ENCODE measurements around the gene RALBP1.

DNA sequence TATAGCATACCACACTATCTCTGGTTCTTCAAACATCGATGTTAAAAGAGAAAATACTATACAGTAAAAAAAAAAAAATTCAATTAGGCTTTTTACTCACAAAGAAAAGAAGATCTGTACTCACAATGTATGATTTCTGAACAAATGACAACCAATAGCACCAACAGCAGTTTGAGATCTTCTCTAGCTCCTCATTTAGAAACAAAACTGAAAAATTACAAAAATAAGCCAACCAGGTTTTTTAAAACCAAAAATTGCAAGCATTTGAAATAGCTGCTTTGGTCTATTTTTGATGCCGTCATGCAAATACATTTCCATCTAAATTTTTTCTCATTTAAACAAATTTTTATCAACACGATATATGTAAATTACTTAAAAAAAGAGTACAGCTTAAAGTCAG, 34.3 kb upstream of the RALBP1 start:
- TF ChIP-seq, protein P1, sequence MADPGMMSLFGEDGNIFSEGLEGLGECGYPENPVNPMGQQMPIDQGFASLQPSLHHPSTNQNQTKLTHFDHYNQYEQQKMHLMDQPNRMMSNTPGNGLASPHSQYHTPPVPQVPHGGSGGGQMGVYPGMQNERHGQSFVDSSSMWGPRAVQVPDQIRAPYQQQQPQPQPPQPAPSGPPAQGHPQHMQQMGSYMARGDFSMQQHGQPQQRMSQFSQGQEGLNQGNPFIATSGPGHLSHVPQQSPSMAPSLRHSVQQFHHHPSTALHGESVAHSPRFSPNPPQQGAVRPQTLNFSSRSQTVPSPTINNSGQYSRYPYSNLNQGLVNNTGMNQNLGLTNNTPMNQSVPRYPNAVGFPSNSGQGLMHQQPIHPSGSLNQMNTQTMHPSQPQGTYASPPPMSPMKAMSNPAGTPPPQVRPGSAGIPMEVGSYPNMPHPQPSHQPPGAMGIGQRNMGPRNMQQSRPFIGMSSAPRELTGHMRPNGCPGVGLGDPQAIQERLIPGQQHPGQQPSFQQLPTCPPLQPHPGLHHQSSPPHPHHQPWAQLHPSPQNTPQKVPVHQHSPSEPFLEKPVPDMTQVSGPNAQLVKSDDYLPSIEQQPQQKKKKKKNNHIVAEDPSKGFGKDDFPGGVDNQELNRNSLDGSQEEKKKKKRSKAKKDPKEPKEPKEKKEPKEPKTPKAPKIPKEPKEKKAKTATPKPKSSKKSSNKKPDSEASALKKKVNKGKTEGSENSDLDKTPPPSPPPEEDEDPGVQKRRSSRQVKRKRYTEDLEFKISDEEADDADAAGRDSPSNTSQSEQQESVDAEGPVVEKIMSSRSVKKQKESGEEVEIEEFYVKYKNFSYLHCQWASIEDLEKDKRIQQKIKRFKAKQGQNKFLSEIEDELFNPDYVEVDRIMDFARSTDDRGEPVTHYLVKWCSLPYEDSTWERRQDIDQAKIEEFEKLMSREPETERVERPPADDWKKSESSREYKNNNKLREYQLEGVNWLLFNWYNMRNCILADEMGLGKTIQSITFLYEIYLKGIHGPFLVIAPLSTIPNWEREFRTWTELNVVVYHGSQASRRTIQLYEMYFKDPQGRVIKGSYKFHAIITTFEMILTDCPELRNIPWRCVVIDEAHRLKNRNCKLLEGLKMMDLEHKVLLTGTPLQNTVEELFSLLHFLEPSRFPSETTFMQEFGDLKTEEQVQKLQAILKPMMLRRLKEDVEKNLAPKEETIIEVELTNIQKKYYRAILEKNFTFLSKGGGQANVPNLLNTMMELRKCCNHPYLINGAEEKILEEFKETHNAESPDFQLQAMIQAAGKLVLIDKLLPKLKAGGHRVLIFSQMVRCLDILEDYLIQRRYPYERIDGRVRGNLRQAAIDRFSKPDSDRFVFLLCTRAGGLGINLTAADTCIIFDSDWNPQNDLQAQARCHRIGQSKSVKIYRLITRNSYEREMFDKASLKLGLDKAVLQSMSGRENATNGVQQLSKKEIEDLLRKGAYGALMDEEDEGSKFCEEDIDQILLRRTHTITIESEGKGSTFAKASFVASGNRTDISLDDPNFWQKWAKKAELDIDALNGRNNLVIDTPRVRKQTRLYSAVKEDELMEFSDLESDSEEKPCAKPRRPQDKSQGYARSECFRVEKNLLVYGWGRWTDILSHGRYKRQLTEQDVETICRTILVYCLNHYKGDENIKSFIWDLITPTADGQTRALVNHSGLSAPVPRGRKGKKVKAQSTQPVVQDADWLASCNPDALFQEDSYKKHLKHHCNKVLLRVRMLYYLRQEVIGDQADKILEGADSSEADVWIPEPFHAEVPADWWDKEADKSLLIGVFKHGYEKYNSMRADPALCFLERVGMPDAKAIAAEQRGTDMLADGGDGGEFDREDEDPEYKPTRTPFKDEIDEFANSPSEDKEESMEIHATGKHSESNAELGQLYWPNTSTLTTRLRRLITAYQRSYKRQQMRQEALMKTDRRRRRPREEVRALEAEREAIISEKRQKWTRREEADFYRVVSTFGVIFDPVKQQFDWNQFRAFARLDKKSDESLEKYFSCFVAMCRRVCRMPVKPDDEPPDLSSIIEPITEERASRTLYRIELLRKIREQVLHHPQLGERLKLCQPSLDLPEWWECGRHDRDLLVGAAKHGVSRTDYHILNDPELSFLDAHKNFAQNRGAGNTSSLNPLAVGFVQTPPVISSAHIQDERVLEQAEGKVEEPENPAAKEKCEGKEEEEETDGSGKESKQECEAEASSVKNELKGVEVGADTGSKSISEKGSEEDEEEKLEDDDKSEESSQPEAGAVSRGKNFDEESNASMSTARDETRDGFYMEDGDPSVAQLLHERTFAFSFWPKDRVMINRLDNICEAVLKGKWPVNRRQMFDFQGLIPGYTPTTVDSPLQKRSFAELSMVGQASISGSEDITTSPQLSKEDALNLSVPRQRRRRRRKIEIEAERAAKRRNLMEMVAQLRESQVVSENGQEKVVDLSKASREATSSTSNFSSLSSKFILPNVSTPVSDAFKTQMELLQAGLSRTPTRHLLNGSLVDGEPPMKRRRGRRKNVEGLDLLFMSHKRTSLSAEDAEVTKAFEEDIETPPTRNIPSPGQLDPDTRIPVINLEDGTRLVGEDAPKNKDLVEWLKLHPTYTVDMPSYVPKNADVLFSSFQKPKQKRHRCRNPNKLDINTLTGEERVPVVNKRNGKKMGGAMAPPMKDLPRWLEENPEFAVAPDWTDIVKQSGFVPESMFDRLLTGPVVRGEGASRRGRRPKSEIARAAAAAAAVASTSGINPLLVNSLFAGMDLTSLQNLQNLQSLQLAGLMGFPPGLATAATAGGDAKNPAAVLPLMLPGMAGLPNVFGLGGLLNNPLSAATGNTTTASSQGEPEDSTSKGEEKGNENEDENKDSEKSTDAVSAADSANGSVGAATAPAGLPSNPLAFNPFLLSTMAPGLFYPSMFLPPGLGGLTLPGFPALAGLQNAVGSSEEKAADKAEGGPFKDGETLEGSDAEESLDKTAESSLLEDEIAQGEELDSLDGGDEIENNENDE (IDR thresholded peaks at IDR 0.05; ENCODE audit: insufficient replicate concordance, low read length): no peak
- TF ChIP-seq TEAD4 (IDR thresholded peaks at IDR 0.05; ENCODE audit: low read depth, low read length): no peak
- TF ChIP-seq SP1 (IDR thresholded peaks at IDR 0.05; ENCODE audit: low read depth, low read length): no peak
- TF ChIP-seq, protein P2, sequence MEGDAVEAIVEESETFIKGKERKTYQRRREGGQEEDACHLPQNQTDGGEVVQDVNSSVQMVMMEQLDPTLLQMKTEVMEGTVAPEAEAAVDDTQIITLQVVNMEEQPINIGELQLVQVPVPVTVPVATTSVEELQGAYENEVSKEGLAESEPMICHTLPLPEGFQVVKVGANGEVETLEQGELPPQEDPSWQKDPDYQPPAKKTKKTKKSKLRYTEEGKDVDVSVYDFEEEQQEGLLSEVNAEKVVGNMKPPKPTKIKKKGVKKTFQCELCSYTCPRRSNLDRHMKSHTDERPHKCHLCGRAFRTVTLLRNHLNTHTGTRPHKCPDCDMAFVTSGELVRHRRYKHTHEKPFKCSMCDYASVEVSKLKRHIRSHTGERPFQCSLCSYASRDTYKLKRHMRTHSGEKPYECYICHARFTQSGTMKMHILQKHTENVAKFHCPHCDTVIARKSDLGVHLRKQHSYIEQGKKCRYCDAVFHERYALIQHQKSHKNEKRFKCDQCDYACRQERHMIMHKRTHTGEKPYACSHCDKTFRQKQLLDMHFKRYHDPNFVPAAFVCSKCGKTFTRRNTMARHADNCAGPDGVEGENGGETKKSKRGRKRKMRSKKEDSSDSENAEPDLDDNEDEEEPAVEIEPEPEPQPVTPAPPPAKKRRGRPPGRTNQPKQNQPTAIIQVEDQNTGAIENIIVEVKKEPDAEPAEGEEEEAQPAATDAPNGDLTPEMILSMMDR (IDR thresholded peaks at IDR 0.05; ENCODE audit: control extremely low read depth in 1 of 3, insufficient read depth in 1 of 3, low read depth in 1 of 3, low read length in 3 of 3): no peak
- TF ChIP-seq POLR2A (IDR thresholded peaks at IDR 0.05; ENCODE audit: control extremely low read depth in 1 of 2, low read depth in 2 of 2, low read length in 2 of 2): no peak
- TF ChIP-seq CEBPB (IDR thresholded peaks at IDR 0.05; ENCODE audit: low read depth, low read length): no peak
- no peak for TF ChIP-seq BRCA1 (IDR thresholded peaks at IDR 0.05; ENCODE audit: low read depth, low read length)
- TF ChIP-seq CHD2 (IDR thresholded peaks at IDR 0.05; ENCODE audit: low read length): no peak
- no peak for TF ChIP-seq SRF (IDR thresholded peaks at IDR 0.05; ENCODE audit: low read depth, low read length)

Data from H1 (cell line).